HEK293T (cell line): ENCODE results near the gene TMEM233.

ENCODE experiments used
- ARNT ChIP-seq: fragments of 450-650 bp; IDR thresholded peaks from 2 replicates; pipeline ENCODE4 v1.6.1; 2017; ENCODE audit warnings: mild to moderate bottlenecking
- BHLHE40 ChIP-seq: fragments of 450-650 bp; IDR thresholded peaks from 2 replicates; pipeline ENCODE4 v1.6.1; 2016; ENCODE audit warnings: mild to moderate bottlenecking, moderate library complexity, borderline replicate concordance
- CTBP1 ChIP-seq: fragments of 450-650 bp; IDR thresholded peaks from 2 replicates; pipeline ENCODE4 v1.6.1; 2016; ENCODE audit warnings: borderline replicate concordance
- ELF4 ChIP-seq: fragments of 450-650 bp; IDR thresholded peaks from 2 replicates; pipeline ENCODE4 v1.6.1; 2017; ENCODE audit warnings: antibody characterized with exemption
- FOXA1 ChIP-seq: fragments of 450-650 bp; IDR thresholded peaks from 2 replicates; pipeline ENCODE4 v1.6.1; 2016; ENCODE audit warnings: mild to moderate bottlenecking
- FOXK2 ChIP-seq: fragments of 450-650 bp; IDR thresholded peaks from 2 replicates; pipeline ENCODE4 v1.6.1; 2016; ENCODE audit warnings: mild to moderate bottlenecking
- FOXM1 ChIP-seq: fragments of 450-650 bp; IDR thresholded peaks from 2 replicates; pipeline ENCODE4 v1.6.1; 2017; ENCODE audit warnings: mild to moderate bottlenecking, borderline replicate concordance
- NFRKB ChIP-seq: fragments of 450-650 bp; IDR thresholded peaks from 2 replicates; pipeline ENCODE4 v1.6.1; 2016; ENCODE audit warnings: mild to moderate bottlenecking, moderate library complexity
- PKNOX1 ChIP-seq: fragments of 450-650 bp; IDR thresholded peaks from 2 replicates; pipeline ENCODE4 v1.6.1; 2016
- SP1 ChIP-seq: fragments of 450-650 bp; IDR thresholded peaks from 2 replicates; pipeline ENCODE4 v1.6.1; 2017
- SUZ12 ChIP-seq: fragments of 450-650 bp; IDR thresholded peaks from 2 replicates; pipeline ENCODE4 v1.6.1; 2016; ENCODE audit warnings: mild to moderate bottlenecking
- TARDBP ChIP-seq: fragments of 450-650 bp; IDR thresholded peaks from 2 replicates; pipeline ENCODE4 v1.6.1; 2016
- ZNF384 ChIP-seq: fragments of 450-650 bp; IDR thresholded peaks from 2 replicates; pipeline ENCODE4 v1.6.1; 2016

GRCh38 chr12:119570771-119571170 lies 22.8 kb upstream of the TMEM233 start:
- no peak for TF ChIP-seq FOXM1
- TF ChIP-seq SUZ12 = no peak
- no peak for TF ChIP-seq ZNF384
- no peak for TF ChIP-seq SP1
- no peak for TF ChIP-seq ELF4
- no peak for TF ChIP-seq NFRKB
- TF ChIP-seq CTBP1 = no peak
- TF ChIP-seq FOXA1 = no peak
- no peak for TF ChIP-seq ARNT
- no peak for TF ChIP-seq PKNOX1
- no peak for TF ChIP-seq TARDBP
- no peak for TF ChIP-seq FOXK2
- no peak for TF ChIP-seq BHLHE40
